Astrocyte of the cerebellum (primary cell): ENCODE data around the gene APPBP2.

Experiments
- DNase-seq: peaks from one replicate; pipeline ENCODE4 v3.0.0-alpha.2; 2011; ENCODE audit warnings: low read depth
- H3K4me3 ChIP-seq: 2 replicates; pipeline ENCODE4 v1.5.1; 2011; ENCODE audit warnings: mild to moderate bottlenecking, low read depth, low read length, moderate library complexity
- CTCF ChIP-seq: IDR thresholded peaks from 2 replicates; pipeline ENCODE4 v1.5.1; 2012; ENCODE audit warnings: low read length, low read depth, moderate library complexity, mild to moderate bottlenecking; ENCODE audit errors: missing control alignments
- in situ Hi-C: cut with HindIII; loops from 2 replicates; pipeline ENCODE4 v1.10.0; 2017; ENCODE audit warnings: low sequenced_read_pairs

APPBP2 gene

DNA sequence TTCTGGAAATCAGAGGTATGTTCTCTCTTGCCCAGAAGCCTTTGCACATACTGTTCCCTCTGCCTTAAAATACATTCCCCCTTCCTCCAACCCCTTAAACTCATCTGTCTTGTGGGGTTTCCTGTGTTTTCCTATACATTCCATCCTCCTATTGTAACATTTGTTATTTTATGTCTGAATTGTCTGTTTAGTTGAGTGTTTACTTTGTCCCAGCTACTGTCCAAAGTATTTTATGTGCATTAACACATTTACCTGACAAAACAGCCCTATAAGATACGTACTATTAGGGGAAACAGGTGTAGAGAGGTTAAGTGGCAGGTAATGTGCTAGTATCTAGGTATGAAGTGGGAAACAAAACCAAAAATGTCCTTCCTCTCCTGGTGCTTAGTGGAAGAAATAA lies 61.7 kb downstream of the APPBP2 start:
- in situ Hi-C loops = no loop called here
- no peak for TF ChIP-seq CTCF
- no peak overlapping the region for H3K4me3 ChIP-seq
- DNase-seq = no peak

DNA sequence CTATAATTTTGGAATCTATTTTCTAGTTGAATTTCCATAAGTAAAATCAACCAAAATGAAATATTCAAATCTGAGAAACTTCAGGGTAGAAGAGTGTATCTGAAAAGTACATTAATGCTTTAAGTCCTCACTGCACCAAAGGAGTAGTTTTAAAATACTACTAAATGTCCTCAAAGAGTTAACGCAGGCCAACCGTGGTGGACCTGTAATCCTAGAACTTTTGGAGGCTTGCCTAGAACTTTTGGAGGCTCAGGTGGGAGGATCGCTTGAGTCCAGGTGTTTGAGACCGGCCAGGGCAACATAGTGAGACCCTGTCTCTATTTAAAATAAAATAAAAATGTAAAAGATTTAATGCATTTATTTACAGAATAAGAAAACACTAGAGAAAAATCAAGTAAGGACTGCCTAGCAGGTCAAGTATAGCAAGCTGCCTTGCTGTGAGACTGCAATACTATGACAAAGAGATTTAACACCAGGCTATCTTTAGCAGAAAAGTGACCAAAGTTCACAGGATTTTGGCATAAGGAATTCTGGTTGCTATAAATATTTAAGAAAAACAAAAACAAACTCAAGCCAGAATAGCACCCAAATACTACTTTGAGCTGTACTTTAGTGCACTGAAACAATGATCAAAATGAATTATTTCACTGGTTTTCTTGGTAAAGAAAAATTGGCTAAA lies 62.7 kb downstream of the APPBP2 start:
- no peak for DNase-seq
- no peak overlapping the region for H3K4me3 ChIP-seq
- no peak for TF ChIP-seq CTCF
- in situ Hi-C loops = no loop called here

DNA sequence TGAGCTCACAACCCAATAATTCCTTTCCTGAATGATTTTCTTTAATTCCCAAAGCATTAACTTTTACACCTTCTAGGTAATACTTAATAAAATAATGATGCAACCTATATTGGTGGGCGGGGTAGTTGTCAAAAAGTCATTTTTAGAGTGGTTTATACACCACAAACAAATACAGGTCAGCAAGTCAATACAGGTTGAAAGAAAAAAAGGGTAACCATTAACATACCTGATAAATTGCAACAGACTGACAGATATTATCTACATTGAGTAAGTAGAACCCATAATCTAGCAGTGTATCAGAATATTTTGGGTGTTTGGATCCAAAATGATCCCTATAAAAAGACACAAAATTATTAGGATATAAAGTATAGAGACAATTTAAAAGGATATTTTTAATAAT lies 64.5 kb downstream of the APPBP2 start:
- H3K4me3 ChIP-seq = no peak overlapping the region
- in situ Hi-C loops = no loop called here
- TF ChIP-seq CTCF = no peak
- DNase-seq = no peak

- DNase-seq = no peak
- in situ Hi-C loops = no loop called here
- H3K4me3 ChIP-seq = no peak overlapping the region
- no peak for TF ChIP-seq CTCF
These were observed 68.9 kb downstream of the APPBP2 start for GRCh38 chr17:60457148-60457547.

- in situ Hi-C loops = no loop called here
These were observed 70.7 kb downstream of the APPBP2 start for GRCh38 chr17:60455378-60455777.

DNA sequence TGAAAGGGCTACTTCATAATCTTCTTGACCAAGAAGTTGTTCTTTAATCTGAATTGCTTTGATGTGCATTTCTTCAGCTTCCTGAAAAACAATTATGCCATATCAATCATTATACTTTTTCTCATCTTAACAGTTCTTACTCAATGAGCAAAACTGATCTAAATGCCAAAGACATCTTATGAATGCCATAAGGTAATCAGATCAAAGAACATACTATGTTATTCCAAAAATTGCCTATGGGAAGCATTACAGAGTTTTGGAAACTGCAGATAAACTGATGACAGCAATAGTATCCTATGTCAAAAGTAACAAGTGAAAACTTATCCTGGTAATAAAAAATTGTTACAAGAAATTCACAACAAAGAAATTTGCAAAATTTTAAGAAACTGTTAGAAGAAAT lies 74.1 kb downstream of the APPBP2 start:
- no peak for DNase-seq
- TF ChIP-seq CTCF = no peak
- in situ Hi-C loops = no loop called here
- H3K4me3 ChIP-seq = no peak overlapping the region

More at GRCh38 chr17:60455378-60455777, 70.7 kb downstream of the APPBP2 start:
- no peak for TF ChIP-seq CTCF
- H3K4me3 ChIP-seq = no peak overlapping the region
- DNase-seq = no peak

- no peak overlapping the region for H3K4me3 ChIP-seq
- in situ Hi-C loops = no loop called here
- DNase-seq = no peak
- no peak for TF ChIP-seq CTCF
These were observed 75.0 kb downstream of the APPBP2 start for GRCh38 chr17:60451071-60451470.
